Left lung (tissue), 10 donors: ENCODE results near the gene TP53INP2. TPM values are rescaled to one million over a fixed set of nuclear protein-coding genes. Genes with fewer than 3 reads are reported as not detected.

Source experiments
- ATAC-seq: fragments of 200-7000 bp; cut with Tn5 transposase; one replicate; pipeline ENCODE4 v1.9.1; 2020; ENCODE audit warnings: moderate library complexity
- DNase-seq, 4 donors: peaks; one replicate each; pipeline ENCODE4 v3.0.0-alpha.2; 2013 to 2020
- H3K27ac ChIP-seq, 2 donors: fragments of 200-600 bp; sonication (generic) in 1 of 2; one replicate each; pipeline versions ENCODE4 v1.5.0 to v1.8.0; 2020 to 2021
- H3K27me3 ChIP-seq, 2 donors: fragments of 200-600 bp; sonication (generic) in 1 of 2; one replicate each; pipeline versions ENCODE4 v1.5.0 to v1.8.0; 2020 to 2021
- H3K36me3 ChIP-seq, 2 donors: fragments of 200-600 bp; sonication (generic) in 1 of 2; one replicate each; pipeline versions ENCODE4 v1.5.0 to v1.8.0; 2020 to 2021
- H3K4me1 ChIP-seq, 2 donors: fragments of 200-600 bp; one replicate each; pipeline ENCODE4 v1.8.0; 2021
- H3K4me3 ChIP-seq, 2 donors: fragments of 200-600 bp; sonication (generic) in 1 of 2; one replicate each; pipeline versions ENCODE4 v1.5.0 to v1.8.0; 2020 to 2021; ENCODE audit warnings: mild to moderate bottlenecking in 1 of 2
- H3K9me3 ChIP-seq, 2 donors: fragments of 200-600 bp; sonication (generic) in 1 of 2; one replicate each; pipeline versions ENCODE4 v1.5.0 to v1.8.0; 2020 to 2021
- CTCF ChIP-seq, 2 donors: fragments of 200-600 bp; sonication (generic) in 1 of 2; IDR thresholded peaks; one replicate each; pipeline versions ENCODE4 v1.5.0 to v1.8.0; 2021; ENCODE audit warnings: antibody characterized with exemption in 2 of 2
- intact Hi-C, 2 donors: fragments of 100-400 bp; cut with DNase I; formaldehyde crosslinking; loops; one replicate each; pipeline versions ENCODE4 v1.11.2 to v1.14.2; 2022
- polyA plus RNA-seq, 6 donors: library from polyadenylated mRNA; unstranded; fragments of 120-200 nt; gene quantifications; one replicate each; pipeline ENCODE4 v1.2.1, GENCODE V29; 2013; ENCODE audit not compliant: insufficient read length in 6 of 6
- total RNA-seq, 2 donors: library from RNA; stranded (reverse); fragmentation: NEBNext Ultra II Directional; extraction: Animal tissue kit (Norgen Biotek cat#: 25700); gene quantifications; one replicate each; pipeline ENCODE4 v1.2.1, GENCODE V29; 2021
- donor health status: DM: no; HTN: yes; CAD: no.
- donor health status: DM: no; HTN: no; CAD: no.

The TP53INP2 gene
- total and polyA plus RNA-seq, 8 donors, result 5.8 to 41.5 (median 6.9) TPM

- TF ChIP-seq CTCF (IDR thresholded peaks at IDR 0.05), result no peak
- intact Hi-C loops, result no loop called here
- no peak overlapping the region for H3K4me3 ChIP-seq
- DNase-seq (no peak), ATAC-seq (no peak)
- no peaks in the 10 kb centered on the region for H3K4me1 ChIP-seq
- H3K27me3 ChIP-seq, result no peaks in the 10 kb centered on the region
- no peak overlapping the region for H3K27ac ChIP-seq
- no peaks in the 10 kb centered on the region for H3K9me3 ChIP-seq
- H3K36me3 ChIP-seq, result peaks cover 0 to 98% of the 10 kb centered on the region in 2 donors
Observed at GRCh38 chr20:34744847-34745246, 40.7 kb downstream of the TP53INP2 start.

GRCh38 chr20:34746674-34747073 lies 42.5 kb downstream of the TP53INP2 start:
- ATAC-seq (no peak), DNase-seq (no peak)
- H3K27ac ChIP-seq, result no peak overlapping the region
- no peak overlapping the region for H3K4me3 ChIP-seq
- H3K9me3 ChIP-seq, result no peaks in the 10 kb centered on the region
- no peaks in the 10 kb centered on the region for H3K4me1 ChIP-seq
- no peak for TF ChIP-seq CTCF (IDR thresholded peaks at IDR 0.05)
- no peaks in the 10 kb centered on the region for H3K27me3 ChIP-seq
- peaks cover 0 to 97% of the 10 kb centered on the region in 2 donors for H3K36me3 ChIP-seq
- intact Hi-C loops, result no loop called here

GRCh38 chr20:34747479-34747878 lies 43.3 kb downstream of the TP53INP2 start:
- TF ChIP-seq CTCF (IDR thresholded peaks at IDR 0.05), result no peak
- DNase-seq, result no peak
- Histone ChIP-seq H3K27ac (no peak overlapping the region), H3K9me3 (no peaks in the 10 kb centered on the region), H3K4me1 (no peaks in the 10 kb centered on the region), H3K4me3 (no peak overlapping the region), H3K27me3 (no peaks in the 10 kb centered on the region), H3K36me3 (peaks cover 0 to 97% of the 10 kb centered on the region in 2 donors)
- intact Hi-C loops, result no loop called here
- no peak for ATAC-seq

- intact Hi-C loops, result no loop called here
- H3K4me3 ChIP-seq, result no peak overlapping the region
- no peak for ATAC-seq
- no peak for TF ChIP-seq CTCF (IDR thresholded peaks at IDR 0.05)
- H3K4me1 ChIP-seq, result no peaks in the 10 kb centered on the region
- no peak for DNase-seq
- no peak overlapping the region for H3K27ac ChIP-seq
- peaks cover 0 to 97% of the 10 kb centered on the region in 2 donors for H3K36me3 ChIP-seq
- H3K27me3 ChIP-seq, result no peaks in the 10 kb centered on the region
- H3K9me3 ChIP-seq, result no peaks in the 10 kb centered on the region
Observed at GRCh38 chr20:34748709-34749108, 44.6 kb downstream of the TP53INP2 start.

- DNase-seq, result no peak
- peaks cover 0 to 97% of the 10 kb centered on the region in 2 donors for H3K36me3 ChIP-seq
- TF ChIP-seq CTCF (IDR thresholded peaks at IDR 0.05), result no peak
Observed at GRCh38 chr20:34750484-34750883, 46.3 kb downstream of the TP53INP2 start.

More at GRCh38 chr20:34750484-34750883, 46.3 kb downstream of the TP53INP2 start:
- H3K4me3 ChIP-seq, result no peak overlapping the region
- intact Hi-C loops, result no loop called here
- H3K4me1 ChIP-seq, result no peaks in the 10 kb centered on the region
- H3K27me3 ChIP-seq, result no peaks in the 10 kb centered on the region
- H3K9me3 ChIP-seq, result no peaks in the 10 kb centered on the region
- H3K27ac ChIP-seq, result no peak overlapping the region
- ATAC-seq, result no peak
